Suprapubic skin (tissue), 3 donors: ENCODE results near the gene RAPGEF2.

ENCODE experiments used
- POLR2A ChIP-seq, 2 donors: fragments of 450-650 bp; IDR thresholded peaks; one replicate each; pipeline ENCODE4 v1.6.1; 2017; ENCODE audit warnings: antibody characterized with exemption in 2 of 2, mild to moderate bottlenecking in 2 of 2, moderate library complexity in 2 of 2
- TF ChIP-seq, protein P1 (sequence below), 2 donors: fragments of 200-600 bp in 1 of 2; fragments of 450-650 bp in 1 of 2; sonication (generic) in 1 of 2; IDR thresholded peaks; one replicate each; pipeline ENCODE4 v1.5.1; 2016 to 2019; ENCODE audit warnings: antibody characterized with exemption in 2 of 2, mild to moderate bottlenecking in 1 of 2, moderate library complexity in 1 of 2

DNA sequence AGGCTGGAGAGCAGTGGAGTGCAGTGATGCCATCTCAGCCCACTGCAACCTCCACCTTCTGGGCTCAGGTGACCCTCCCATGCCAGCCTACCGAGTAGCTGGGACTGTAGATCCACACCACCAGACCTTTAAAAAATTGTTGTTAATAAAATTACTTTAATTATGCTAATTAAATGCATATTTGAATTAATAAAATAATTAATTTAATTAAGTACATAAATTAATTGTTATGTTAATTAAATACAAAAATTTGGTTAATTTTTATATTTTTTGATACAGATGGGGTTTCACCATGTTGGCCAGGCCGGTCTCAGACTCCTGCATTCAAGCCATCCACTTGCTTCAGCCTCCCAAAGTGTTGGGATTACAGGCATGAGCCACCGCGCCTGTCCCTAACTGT, 12.6 kb upstream of the RAPGEF2 start:
- TF ChIP-seq POLR2A (IDR thresholded peaks at IDR 0.05): no peak
- TF ChIP-seq, protein P1, sequence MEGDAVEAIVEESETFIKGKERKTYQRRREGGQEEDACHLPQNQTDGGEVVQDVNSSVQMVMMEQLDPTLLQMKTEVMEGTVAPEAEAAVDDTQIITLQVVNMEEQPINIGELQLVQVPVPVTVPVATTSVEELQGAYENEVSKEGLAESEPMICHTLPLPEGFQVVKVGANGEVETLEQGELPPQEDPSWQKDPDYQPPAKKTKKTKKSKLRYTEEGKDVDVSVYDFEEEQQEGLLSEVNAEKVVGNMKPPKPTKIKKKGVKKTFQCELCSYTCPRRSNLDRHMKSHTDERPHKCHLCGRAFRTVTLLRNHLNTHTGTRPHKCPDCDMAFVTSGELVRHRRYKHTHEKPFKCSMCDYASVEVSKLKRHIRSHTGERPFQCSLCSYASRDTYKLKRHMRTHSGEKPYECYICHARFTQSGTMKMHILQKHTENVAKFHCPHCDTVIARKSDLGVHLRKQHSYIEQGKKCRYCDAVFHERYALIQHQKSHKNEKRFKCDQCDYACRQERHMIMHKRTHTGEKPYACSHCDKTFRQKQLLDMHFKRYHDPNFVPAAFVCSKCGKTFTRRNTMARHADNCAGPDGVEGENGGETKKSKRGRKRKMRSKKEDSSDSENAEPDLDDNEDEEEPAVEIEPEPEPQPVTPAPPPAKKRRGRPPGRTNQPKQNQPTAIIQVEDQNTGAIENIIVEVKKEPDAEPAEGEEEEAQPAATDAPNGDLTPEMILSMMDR (IDR thresholded peaks at IDR 0.05): no peak
